A549 (cell line): Measurements from ENCODE around the gene TRAPPC6A.

Experiments
- CTCF ChIP-seq: fragments of >200 bp; sonication (Bioruptor Twin); formaldehyde crosslinking; IDR thresholded peaks from 3 replicates; pipeline ENCODE4 v1.5.1; 2016
- POLR2A ChIP-seq: IDR thresholded peaks from 2 replicates; pipeline ENCODE4 v1.6.1; 2012; ENCODE audit warnings: mild to moderate bottlenecking, low read length
- POLR2AphosphoS2 ChIP-seq: conservative IDR thresholded peaks from 2 replicates; pipeline ENCODE4 v1.6.1; 2012; ENCODE audit warnings: low read length, improper control_type of control experiment, inconsistent platforms
- RAD21 ChIP-seq, 2 experiments: fragments of >200 bp in 1 of 2; sonication (Bioruptor Twin) in 1 of 2; formaldehyde crosslinking in 1 of 2; IDR thresholded peaks in 1 of 2; conservative IDR thresholded peaks in 1 of 2; 2 replicates in 1 of 2; 3 replicates in 1 of 2; pipeline ENCODE4 v1.6.1; 2012 to 2018; ENCODE audit warnings: inconsistent platforms in 1 of 2
- ZFP36 ChIP-seq: fragments of 450-650 bp; IDR thresholded peaks from 2 replicates; pipeline ENCODE4 v1.6.1; 2014; ENCODE audit warnings: borderline replicate concordance; ENCODE audit not compliant: partially characterized antibody

DNA sequence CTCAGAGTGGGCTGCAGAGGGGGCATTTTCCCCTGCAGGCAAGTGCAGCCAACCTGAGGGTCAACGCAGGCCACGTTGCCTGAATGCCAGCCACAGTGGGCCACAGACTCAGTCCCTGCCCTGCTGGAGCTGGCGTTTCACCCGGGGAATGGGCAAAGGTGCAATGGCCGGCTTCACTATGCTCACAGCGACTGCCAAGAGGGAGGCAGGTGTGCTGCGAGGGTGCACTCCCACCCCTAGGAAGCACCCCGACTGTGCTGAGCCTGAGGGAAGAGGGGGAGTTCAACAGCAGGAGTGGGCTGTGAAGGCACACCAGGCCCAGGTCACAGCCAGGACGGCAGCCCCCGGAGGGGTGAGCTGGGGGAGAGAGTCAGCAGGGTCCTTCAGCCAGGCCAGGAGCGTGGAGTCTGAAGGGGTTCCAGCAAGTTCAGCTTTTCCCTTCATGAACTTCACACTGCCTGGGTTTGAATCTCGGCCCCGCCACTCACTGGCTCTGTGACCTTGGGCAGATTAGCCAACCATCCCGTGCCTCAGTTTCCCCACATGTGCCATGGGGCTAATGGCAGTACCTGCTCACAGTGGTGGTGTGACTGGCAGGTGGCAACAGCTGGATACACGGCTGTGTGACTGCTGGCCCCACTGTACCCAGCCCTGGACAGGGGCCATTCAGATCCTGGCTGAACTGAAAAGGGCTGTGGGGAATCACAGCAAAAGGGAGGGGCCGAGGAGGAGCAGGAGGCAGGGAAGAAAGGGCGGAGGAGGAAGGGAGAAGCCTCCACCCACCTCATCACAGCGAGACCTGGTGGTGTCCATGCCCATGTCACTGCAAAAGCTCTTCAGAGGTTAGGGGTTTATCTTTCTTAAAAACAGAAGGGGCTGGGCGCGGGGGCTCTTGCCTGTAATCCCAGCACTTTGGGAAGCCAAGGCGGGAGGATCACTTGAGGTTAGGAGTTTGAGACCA is 7.6 kb downstream of the TRAPPC6A start:
- TF ChIP-seq POLR2AphosphoS2 (no peak), CTCF (no peak), POLR2A (no peak), RAD21 (conservative IDR thresholded peaks at IDR 0.05 in 1 of 2, IDR thresholded peaks at IDR 0.05 in 1 of 2) (no peak), ZFP36 (no peak)
